GM18505 (cell line): ENCODE results near the gene TRA2A.

Source experiments
- ATAC-seq: cut with Tn5 transposase; IDR thresholded peaks from one replicate; pipeline ENCODE4 v1.9.1; 2021; ENCODE audit not compliant: unreplicated experiment
- POLR2A ChIP-seq: IDR thresholded peaks from 4 replicates; pipeline ENCODE4 v1.6.1; 2011; ENCODE audit warnings: borderline replicate concordance; ENCODE audit not compliant: insufficient read depth, insufficient read length; ENCODE audit errors: extremely low read depth

The TRA2A gene

DNA sequence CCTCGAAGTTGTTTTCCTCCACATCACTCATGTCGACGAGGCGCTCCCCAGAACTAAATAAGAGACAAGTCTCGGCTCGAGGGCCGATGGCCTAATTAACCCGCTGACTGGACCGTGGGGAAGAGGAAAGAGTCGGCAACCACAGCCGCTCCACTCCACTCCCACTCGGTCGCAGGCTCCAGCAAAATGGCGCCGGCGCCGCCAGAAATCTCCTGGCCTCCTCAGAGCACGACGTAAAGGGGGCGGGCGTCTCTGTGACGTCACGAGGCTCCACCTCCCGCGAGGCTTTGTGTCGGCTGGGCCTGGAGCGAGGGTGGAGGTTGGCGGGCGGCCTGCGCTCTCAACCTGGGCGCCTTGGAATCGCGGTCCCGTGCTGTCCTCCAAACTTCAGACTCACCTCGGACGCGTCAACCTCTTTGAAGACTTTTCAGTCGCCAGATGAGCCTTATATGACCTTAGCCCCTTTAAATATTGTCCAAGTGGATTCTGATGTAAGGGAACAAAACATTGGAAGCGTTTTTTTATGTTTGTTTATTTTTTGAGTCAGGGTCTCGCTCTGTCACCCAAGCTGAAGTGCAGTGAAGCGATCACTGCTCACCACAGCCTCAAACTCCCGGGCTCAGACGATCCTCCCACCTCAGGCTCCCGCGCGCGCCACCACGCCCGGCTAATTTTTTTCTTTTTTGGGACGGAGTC is at the start of gene TRA2A:
Gene TRA2A (minus strand): TSS at position 188 of the 696 bp plus-strand sequence. CDS start 157 bp downstream, at position 31.
- peak; percentile 93 for ATAC-seq
- TF ChIP-seq POLR2A: peak; percentile 98

DNA sequence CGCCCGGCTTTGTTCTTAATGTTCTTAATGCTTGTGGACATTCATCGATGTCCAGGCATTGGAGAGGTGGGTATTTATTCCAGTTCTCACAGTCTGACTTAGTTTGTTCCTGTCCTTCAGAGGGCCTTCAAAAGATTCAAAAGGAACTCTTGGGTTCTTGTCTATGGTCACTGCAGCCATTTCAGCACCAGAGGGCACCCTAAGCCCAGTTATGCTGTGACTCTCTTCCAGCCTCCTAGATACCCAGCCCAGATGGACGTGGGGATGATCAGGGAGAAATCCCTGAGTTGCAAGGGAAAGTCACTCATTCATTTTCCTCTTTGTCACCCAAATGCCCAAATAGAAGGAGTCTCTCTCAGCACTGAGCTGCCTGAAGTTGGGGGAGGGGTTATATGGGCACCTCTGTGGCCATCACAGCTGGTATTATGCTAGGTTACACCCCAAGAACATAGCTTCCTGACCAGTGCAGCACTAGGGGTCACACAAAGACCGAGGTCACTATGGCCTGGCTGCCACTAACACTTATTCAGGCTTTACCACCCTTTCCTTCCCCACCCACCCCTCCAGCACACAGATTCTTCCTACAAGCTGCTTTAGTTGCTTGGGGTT is 38.9 kb upstream of the TRA2A start:
- TF ChIP-seq POLR2A: no peak
- peak; percentile 66 for ATAC-seq

DNA sequence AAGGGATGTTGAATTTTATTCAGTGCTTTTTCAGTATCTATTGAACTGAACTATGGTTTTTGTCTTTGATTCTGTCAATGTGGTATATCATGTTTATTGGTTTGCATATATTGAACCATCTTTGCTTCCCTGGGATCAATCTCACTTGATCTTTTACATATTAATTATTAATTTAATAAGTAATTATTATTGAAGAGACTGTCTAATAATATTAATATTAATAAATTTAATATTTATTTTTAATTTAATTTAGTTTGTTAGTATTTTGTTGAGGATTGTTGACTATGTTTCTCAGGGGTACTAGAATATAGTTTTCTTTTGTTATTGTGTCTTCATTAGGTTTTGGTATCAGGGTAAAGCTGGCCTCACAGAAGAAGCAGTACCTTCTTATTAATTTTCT is 26.5 kb upstream of the TRA2A start:
- ATAC-seq: no peak
- TF ChIP-seq POLR2A: no peak

- TF ChIP-seq POLR2A: no peak
- ATAC-seq: no peak
Observed at GRCh38 chr7:23547662-23548061, 15.9 kb upstream of the TRA2A start.

DNA sequence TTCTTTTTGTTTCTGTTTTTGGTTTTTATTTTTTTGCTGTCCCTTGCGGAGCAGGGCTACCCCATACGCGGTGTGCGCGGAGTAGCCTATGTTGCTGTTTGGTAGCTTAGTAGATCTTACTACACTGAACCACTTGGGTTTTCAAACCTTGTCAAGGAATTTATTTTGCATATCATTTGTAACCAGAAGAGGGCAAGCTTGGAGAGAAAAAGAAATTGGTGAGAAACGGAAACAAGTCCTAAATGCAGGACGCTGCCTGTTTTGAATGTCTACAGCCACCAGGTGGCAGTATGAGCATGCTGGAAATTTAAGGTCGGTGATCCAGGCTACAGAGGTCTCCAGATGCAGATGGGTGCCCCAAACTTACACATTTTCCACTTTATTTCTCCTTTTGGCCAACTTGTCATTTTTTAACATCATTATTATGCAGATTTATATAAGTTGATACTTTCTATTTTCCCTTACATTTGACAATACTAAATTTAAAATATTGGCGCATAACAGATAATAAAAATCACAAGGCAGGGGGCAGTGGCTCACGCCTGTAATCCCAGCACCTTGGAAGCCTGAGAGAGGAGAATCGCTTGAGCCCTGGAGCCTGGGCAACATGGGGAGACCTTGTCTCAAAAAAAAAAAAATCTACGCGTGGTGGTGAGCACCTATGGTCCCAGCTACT is 15.3 kb upstream of the TRA2A start:
- no peak for TF ChIP-seq POLR2A
- ATAC-seq: peak; percentile 41

DNA sequence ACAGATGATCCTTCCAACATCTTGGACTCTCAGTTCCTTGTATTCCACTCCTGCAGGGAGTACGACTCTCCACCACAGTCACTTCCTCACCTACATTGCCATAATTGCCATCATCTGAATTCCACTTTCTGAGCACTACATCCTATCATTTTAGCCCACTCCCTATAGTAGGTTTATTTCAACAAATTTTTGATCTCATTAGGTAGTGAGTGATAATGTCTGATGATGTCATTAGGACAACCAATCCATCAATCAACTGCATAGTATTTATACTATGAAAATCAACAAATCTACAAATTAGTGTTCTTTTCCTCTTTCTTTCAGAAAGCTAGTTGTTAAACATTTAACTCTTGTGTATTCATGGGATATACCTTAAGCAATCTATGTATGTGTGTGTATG is 13.7 kb upstream of the TRA2A start:
- no peak for ATAC-seq
- no peak for TF ChIP-seq POLR2A

GRCh38 chr7:23544913-23545354 is 13.2 kb upstream of the TRA2A start:
- no peak for TF ChIP-seq POLR2A
- ATAC-seq: peak; percentile 74

- TF ChIP-seq POLR2A: no peak
- no peak for ATAC-seq
Observed at GRCh38 chr7:23542752-23543151, 11.0 kb upstream of the TRA2A start.

DNA sequence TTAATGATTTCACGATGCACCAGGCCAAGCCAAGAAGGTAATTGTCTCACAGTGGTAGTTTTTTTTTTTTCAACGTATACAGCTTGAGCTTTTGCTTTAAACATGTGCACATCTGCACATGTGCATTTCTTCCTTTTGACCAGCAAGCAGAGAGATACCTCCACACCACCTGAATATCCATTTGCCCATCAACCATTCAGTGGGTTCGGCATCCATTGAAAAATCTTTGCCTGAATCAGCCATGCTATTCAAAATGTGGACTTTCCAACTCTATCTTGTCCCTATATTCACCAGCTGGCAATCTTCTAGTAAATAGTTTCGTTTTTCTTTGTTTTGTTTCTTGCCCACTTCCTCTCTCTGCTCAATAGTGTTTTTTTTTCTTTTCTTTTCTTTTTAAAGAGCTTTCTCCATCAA is 7.7 kb upstream of the TRA2A start:
- no peak for TF ChIP-seq POLR2A
- ATAC-seq: no peak

DNA sequence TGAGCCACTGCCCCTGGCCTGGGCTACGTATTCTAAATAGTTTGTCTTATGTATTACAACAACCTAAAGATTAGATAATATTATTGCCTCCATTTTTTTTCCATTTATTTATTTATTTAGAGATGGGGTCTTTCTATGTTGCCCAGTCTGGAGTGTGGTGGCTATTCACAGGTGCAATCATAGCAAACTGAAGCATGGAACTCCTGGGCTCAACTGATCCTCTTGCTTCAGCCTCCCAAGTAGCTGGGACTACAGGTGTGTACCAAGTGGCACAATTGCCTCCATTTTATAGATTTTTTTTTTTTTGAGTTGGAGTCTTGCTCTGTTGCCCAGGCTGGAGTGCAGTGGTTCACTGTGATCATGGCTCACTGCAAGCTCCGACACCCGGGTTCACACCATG is 6.5 kb upstream of the TRA2A start:
- ATAC-seq: no peak

GRCh38 chr7:23533238-23533604 is 1.4 kb upstream of the TRA2A start:
- no peak for TF ChIP-seq POLR2A

More for the DNA sequence above, 6.5 kb upstream of the TRA2A start:
- TF ChIP-seq POLR2A: no peak

GRCh38 chr7:23532490-23533237 is 883 bp upstream of the TRA2A start:
- ATAC-seq: no peak
- no peak for TF ChIP-seq POLR2A

More at GRCh38 chr7:23533238-23533604, 1.4 kb upstream of the TRA2A start:
- no peak for ATAC-seq
